Measurements from ENCODE around the gene WNT3.
"Not testable (repeated sequence)": the region's sequence is repeated elsewhere in the genome, so short reads cannot be mapped to it uniquely, and the experiment has no call there.

Gene WNT3

DNA sequence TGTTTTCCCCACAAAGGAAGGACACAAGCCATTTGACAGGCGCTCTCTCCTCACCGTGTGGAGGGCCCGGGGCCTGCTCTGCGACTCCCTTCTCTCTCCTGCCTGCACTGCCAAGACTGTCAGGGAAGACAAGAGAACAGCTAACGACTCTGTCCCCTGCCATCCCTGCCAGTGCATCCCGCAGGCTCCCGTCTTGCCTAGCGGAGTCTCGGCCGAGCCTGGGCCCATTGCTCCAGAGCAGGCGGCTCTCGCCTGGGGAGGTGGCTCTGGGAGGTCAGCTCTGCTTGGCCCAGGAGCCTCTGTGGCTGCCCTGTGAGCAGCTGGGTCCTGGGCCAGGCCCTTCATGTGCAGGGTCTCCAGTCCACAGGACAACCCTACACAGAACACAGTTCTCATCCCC, 53.0 kb downstream of the WNT3 start:
- no peak for DNase-seq (ENCODE audit: low read depth in 2 of 2)

DNA sequence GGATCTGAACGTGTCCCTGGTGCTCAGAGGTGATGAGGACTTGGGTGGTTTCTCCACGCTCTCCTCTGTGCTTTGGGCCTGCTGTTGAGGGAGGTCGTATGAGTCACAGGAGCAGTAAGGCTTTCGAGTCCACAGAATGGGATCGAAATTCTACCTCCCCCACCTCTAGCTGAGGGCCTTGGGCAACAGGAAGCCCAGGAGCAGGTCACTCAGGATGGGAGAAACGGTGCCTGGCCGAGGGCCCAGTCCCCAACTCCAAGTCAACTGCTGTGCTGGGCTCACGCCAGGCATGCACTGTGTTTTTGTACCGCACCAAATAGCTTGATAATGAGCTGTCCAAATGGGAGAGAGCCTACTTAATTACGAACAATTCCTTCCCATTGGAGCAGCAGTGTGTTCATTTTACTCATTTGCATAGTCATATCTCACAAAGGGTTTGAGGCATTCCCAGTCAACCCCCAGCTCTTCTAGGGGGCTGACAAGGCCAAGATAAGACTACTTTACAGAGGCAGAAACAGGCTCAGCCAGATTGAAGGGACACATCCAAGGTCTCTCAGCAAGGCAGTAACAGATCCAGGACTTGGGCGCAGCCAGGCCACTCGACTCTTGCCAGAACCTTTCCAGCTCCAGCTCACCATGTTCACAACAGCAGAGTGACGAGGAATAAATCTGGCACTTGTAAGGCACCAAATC, 53.6 kb downstream of the WNT3 start:
- no peak for DNase-seq (ENCODE audit: low read depth in 2 of 2)

DNA sequence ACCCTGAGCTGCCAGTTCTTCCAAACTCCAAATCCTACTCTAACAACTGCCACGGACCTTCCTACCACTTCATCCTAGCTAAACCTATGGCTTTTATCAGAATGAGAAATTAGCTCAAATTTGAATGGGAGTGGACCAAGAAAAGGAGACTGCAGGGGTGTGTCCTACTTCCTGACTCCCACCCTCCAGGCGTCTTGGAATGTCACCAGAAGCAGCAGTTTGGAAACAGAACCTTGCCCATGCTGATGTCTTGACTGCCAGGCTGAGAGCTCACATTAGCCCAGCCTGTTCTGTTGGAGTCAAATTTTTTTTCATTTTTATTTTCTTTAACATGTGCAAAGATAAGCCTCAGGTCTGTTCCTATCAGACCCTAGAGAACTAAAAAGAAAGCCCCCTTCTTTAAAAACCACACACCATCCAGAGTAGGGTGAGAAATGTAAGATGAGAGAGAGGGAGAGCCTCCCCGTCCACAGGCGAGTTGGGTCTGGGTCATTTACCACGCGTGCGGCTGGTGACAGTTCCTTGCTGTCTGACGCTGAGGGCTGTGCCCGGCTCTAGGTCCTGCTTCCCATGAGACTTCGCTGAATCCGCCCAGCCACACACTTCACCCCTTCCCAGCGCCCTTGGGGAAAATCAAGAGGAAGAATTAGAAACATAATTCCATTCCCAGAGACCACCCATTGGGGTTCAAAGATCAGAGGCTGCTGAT, 54.3 kb downstream of the WNT3 start:
- DNase-seq (ENCODE audit: low read depth in 2 of 2): no peak

DNA sequence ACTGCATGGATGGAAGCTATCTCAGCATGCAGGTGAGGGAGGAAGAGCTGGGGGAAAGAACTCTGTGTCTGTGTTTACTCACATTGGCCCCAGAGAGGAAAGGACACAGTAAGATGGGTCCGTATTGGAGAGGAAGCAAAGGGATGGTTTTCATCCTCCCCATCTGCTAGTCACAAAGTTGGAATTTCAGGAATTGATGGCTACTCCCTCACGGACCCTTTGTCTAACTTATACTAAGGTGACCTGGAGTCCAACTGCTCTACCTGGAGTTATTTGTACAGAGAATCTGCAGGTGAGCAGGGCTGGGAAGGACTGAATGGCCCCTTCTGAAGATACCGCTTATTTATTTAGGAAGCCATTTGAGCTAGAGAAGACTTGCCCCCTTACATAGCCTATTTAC, 55.1 kb downstream of the WNT3 start:
- no peak for DNase-seq (ENCODE audit: low read depth in 2 of 2)

DNA sequence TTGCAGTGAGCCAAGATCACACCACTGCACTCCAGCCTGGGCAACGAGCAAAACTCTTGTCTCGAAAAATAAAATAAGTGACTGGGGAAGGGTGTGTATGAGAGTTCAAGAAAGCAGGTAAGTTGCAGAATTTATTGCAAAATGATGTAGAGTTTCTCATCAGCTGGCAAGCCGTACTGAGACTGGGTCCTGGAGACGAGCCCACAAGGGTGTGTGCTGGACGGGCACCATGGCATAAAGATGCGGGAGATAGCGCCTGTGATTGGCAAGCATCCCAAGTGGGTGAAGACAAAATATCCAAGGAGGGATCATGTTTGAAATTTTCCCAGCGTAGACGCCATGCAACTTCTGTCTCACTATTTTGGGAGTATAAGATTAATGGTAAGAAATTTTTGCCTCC, 59.4 kb downstream of the WNT3 start:
- DNase-seq (ENCODE audit: low read depth in 2 of 2): no peak

DNA sequence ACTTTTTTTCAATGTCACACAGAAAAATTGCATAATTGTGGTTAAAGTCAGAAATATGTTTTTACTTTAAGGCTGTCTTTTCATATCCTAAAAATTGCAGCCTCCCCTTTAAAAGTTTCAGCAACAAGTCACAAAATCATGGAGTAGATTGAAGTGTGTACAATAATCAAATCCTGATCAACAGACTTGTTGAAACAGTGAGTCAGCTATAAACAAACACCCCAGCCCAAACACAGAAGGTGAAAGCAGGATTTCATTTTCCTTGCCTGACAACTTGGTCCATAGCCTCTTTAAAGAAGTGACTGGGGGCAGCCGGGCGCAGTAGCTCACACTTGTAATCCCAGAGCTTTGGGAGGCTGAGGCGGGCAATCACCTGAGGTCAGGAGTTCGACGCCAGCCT, 59.9 kb downstream of the WNT3 start:
- no peak for DNase-seq (ENCODE audit: low read depth in 2 of 2)

DNA sequence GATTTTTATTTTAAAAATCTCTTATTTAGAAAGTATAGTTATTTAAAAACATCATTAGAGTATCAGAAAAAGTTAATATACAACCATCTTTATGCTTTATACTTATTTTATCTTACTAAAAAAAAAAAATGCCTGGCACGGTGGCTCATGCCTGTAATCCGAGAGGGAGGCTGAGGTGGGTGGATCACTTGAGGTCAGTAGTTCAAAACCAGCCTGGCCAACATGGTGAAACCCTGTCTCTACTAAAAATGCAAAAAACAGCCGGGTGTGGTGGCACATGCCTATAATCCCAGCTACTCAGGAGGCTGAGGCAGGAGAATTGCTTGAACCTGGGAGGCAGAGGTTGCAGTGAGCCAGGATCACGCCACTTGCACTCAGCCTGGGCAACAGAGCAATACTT, 60.9 kb downstream of the WNT3 start:
- DNase-seq (ENCODE audit: low read depth in 2 of 2): not testable (repeated sequence)

DNA sequence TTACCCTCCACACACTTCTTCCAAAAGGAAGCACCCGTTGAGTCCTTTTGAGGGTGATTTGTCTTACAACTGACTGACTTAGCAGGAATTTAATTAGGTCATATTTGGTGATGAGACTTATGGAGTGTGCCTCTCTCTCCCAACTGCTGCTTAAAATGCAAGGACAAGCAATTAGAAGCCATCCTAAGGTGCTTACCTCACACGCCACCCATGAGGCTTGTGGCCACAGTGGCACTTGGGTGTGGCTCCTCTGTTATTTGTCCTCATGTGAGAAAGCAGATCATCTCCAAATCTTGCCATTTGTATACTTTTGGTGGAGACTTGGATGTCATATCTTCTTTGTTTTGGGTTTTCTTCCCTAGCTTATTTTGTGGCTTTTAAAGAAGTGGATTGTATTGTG, 61.6 kb downstream of the WNT3 start:
- DNase-seq (ENCODE audit: low read depth in 2 of 2): no peak

DNA sequence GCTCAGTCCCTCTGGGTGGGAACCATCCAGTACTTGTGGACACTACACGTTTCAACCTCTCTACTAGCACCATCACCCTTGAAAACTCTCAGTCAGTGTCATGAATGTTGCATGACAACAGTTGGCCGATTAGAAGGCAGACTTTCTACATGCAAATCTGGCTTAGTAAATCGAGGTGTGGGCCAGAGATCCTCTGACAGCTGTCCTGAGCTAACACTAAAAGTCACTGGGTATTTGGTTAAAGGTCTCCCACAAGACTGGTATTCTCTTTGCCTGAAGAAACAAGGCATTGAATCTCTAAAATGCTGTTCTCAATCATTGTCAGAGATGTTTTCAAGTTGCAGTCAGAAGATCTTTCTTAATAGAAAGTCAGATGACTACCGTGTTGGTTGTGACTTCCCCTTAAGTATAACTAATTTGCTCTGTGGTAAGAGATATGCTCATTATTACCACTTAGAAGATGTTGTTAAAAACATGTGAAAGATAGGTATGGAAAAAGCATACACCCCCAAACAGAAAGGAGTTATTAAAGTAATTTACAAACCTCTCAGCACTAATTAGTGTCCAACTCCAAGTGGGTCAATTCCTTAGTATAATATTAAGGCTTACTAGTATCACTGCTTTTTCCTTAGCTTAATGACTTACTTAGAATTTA, 62.3 kb downstream of the WNT3 start:
- DNase-seq (ENCODE audit: low read depth in 2 of 2): no peak

DNA sequence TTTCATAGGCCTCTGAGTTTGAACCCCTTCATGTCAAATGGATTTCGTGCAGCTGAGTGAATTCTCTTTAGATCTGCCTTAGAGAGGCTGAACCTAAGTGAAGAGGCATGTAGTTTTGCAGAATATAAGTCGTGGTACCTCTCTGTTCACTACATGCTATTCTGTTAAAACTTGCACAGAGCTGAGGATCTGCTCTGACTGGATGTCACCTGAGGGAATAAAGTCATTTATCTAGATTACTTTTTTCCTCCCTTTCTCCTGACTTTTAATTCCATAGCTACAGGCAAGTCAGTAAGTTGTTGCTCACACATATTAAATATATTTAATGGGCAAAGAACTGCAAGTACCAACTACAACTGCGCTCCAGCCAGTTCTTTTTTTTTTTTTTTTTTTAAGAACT, 64.7 kb downstream of the WNT3 start:
- no peak for DNase-seq (ENCODE audit: low read depth in 2 of 2)

DNA sequence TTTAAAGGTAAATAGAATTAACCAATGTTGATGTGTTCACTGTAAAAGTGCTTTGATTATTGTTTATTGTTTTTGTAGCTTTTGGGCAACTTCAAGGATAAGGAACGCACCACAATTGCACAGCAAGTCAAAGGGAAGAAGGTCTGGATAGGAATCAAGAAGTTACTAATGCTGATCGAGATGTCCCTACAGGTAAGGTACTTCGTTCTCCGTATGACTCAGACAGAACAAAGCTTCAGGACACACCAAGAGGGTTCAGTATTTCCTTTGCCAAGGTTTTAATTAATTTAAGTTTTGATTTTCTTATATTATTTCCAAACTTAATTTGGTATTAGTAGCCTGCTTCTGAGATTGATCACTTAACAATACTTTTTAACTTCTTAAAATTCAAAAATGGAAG, 67.1 kb downstream of the WNT3 start:
- no peak for DNase-seq (ENCODE audit: low read depth in 2 of 2)

DNA sequence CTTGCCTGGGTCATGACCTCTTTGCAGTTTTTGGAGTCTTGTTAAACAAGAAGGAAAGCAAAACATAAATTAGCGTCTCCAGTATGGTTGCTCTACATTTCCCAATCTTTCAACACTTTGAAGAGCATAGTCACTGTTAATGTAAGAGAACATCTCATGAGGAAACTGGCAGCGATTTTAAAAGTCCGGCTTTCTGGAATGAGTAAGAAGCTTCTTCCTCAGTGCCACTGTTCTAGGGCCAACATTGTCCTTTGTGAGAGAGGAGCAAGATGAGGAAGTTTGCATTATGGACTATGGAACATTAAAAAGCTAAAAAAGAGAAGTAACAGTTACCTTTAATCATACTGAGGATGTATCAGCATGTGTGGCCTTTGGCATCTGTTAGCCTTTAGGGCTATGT, 73.1 kb downstream of the WNT3 start:
- DNase-seq (ENCODE audit: low read depth in 2 of 2): no peak

DNA sequence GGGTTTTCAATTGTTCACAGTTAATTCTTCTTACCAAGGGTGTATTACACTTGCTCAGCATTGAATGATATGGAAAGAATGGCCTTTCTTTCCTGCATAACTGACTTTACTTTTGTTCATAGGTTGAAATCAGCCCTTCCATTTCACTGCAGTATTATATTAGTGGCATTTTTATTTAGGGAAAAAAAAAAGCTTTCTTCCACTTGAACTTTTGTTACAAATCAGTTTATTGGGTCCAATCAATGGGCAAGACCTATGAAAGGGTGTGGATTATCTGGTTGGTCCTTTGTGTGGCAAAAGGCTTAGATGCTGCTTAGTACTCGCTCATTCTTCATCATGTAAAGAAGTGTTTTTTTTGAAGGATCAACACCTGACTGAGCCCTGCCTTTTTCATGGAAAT, 74.1 kb downstream of the WNT3 start:
- no peak for DNase-seq (ENCODE audit: low read depth in 2 of 2)

DNA sequence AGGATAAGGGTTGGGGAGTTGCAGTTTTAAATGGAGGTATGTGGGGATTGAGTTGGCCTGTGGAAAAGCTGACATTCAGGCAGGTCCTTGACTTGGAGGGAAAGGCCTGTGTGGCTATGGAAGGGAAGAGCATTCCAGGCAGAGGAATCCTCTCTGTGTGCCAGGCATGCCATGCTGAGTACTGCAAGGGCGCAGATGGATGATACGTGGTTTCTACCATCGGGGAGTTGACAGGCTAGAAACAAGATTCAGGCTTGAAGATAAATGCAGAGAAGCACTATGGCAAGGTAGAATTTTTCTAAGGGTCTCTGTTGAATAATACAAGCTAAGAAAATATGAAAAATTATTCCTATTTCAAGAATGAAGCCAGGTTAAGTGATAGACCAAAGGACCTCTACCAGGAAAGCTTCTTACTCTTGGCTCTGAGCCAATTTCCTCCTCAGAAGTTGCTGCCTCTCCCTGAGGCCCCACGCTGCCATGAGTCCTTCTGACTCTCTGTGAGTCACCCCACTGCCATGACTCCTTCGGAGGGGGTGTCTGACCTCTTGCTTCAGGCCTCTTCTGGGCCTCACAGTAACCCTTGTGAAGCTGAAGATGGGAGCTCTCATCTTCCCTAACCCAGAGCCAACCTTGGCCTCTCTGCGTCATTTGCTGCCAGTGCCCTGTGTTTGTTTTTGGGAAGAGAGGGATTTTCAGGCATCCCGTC, 75.8 kb downstream of the WNT3 start:
- no peak for DNase-seq (ENCODE audit: low read depth in 2 of 2)

DNA sequence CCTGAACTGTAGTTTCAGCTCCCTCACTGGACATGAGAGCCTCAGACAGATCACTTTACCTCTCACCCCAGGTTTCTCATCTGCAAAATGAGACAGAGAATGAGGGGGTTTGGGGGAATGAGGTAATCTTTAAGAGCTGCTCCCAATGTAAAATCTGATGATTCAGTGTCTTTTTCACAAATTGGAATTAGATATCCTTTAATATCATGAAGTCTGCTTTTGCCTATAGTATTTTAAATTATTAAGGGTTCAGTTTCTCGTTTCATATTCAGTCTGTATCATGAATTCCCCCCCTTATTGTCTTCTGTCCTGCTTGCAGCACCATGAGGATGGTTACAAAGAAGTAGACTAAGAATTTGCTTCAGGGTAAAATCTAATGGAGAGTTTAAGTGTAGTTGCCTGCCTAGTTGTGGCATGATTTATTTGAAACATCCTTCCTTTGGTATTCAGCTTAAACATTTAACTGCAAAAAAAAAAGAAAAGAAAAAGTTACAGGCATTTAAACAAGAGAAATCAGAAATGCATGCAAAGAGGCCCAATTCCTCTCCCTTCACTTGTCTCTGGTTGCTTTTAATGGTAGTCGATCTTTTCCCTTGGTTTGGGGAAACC, 77.3 kb downstream of the WNT3 start:
- DNase-seq (ENCODE audit: low read depth in 2 of 2): no peak

DNA sequence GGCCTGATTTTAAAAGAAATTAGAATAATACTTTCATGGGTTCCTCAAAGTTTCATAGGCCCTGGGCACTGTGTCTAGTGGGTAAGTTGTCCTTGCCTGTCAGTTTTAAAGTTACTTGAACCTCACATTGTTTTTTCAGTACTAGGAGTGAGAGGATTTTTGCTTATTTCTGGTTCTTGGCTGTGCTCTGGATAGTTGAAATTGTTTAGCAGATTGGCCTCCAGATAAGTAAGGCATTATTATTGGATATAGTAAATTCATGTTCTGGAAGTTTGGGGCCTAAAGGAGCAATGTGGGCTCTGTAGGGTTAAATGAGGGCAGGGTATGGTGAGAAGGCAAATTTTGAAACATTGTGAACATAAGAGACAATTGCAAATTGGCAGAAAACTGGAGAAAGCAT, 78.5 kb downstream of the WNT3 start:
- no peak for DNase-seq (ENCODE audit: low read depth in 2 of 2)

DNA sequence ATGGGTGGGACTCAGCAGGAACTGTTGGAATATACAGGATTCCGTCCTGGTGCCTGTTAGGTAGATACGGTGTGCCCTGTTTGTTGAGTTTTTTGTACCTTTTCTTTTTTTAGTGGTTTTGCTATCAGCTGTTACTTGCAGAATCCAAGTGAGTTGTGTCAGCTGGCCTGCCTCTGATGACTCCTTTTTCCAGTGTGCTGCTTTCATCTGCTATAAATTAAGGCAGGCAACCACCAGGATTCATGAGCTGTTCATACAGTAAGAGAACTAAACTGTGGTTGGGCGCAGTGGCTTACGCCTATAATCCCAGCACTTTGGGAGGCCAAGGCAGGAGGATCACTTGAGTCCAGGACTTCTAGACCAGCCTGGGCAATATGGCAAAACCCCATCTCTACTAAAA, 79.9 kb downstream of the WNT3 start:
- no peak for DNase-seq (ENCODE audit: low read depth in 2 of 2)

DNA sequence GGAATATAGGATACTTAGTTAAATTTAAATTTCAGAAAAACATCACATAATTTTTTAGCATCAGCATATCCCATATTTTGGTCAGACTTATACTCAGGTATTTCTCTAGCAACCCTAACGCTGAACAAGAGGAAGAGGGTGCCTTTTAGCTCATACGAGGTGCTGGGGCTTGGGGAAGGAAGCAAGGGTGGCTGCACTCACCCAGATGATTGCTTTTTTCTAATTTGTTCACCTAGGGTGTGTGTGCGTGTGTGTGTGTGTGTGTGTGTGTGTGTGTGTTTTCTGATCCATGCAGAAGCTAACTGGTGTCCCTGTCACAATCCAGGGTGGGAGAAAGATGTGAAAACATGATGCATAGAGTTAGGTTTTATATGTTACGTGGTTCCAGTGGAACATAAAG, 81.2 kb downstream of the WNT3 start:
- DNase-seq (ENCODE audit: low read depth in 2 of 2): no peak

DNA sequence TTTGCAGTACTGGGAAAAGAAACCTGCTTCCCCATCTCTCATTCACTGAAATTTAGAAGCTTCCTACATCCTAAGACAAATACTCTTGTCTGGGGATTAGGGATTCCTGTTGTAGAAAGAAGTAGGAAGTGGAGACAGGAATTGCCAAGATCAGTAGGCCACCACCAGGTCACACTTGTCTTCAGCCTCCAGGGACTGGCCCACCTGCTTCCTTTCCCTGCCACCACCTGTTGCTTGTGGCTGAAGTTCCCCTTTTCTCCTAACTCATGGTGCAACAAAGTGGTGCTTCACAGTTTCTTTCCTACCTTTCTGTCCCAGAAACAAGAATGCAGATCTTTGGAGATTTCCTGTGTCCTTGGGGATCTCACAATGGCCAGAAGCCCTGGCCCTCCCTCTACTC, 82.4 kb downstream of the WNT3 start:
- DNase-seq (ENCODE audit: low read depth in 2 of 2): no peak

DNA sequence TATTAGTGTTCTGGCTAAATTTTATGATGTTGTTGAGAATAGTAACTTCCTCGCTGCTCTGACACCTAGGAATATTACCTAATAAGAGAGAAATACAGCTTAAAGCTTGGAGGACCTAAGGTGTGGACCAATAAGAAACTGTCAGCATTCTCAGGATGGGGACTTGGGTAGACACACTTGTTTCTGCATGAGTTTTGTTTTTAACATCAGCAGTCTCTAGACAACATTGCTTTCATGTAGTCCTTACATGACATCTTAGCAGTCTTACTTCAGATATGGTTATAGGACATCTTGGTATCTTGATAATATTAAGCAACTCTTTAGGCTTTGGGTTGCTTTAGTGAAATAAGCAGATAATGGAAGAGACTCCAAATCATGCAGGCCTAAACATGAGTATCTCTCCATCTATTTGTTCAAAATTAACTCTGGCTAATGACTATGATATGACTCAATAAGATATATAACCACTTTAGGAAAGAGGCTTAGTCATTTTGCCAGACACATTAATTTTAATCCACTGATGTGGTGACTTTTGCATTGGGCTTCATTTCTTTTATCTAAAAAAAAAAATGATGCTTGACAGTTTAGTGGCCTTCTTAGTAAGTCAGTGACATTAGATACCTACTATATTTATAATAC, 84.5 kb downstream of the WNT3 start:
- no peak for DNase-seq (ENCODE audit: low read depth in 2 of 2)

DNA sequence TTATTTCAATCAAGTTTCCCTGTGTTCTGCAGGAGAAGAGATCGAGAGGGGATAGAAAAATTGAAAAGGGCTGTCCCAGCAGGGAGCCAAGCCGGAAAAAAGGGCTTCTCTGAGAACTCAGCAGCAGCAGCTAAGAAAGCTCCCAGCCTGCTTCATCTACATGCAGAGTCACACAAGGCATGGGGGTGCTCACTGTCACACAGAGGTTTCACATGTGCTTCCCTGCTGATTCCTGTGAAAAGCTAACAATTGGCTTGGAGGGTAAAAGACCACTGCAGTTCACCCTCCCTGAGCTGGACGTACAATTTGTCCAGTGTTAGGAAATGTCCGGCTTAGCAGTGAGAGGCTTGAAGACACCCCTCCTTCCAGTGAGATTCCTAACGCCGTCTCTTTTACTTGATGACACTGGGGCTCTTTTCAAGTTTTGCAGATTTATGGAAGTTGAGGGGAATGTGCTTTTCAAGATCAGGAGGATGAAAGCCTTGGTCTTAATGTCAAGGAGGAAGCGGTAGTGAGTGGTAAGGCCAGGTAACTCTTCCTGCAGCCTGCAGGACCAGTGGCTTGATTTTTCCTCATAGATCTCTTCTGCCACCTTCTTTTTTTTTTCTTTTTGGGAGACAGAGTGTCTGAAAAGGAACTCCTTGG, 85.6 kb downstream of the WNT3 start:
- DNase-seq (ENCODE audit: low read depth in 2 of 2): no peak
